WTC11 (cell line): Measurements from ENCODE around the gene TPRKB. TPM values are rescaled to one million over a fixed set of nuclear protein-coding genes. Genes with fewer than 3 reads are reported as not detected.

Experiments
- AR ChIP-seq: fragments of 250-450 bp; sonication (Bioruptor Pico); IDR thresholded peaks from 2 replicates; pipeline ENCODE4 v1.9.0; 2021; ENCODE audit warnings: mild to moderate bottlenecking
- CREB1 ChIP-seq: sonication (generic); formaldehyde crosslinking; IDR thresholded peaks from 2 replicates; pipeline ENCODE4 v1.8.0; 2023; ENCODE audit warnings: mild to moderate bottlenecking, missing genetic modification reagents
- CREM ChIP-seq: sonication (generic); formaldehyde crosslinking; IDR thresholded peaks from 2 replicates; pipeline ENCODE4 v1.8.1; 2022; ENCODE audit warnings: mild to moderate bottlenecking, missing genetic modification reagents, moderate library complexity
- E2F5 ChIP-seq: sonication (generic); formaldehyde crosslinking; IDR thresholded peaks from 2 replicates; pipeline ENCODE4 v1.8.1; 2022; ENCODE audit warnings: mild to moderate bottlenecking, moderate library complexity, missing genetic modification reagents
- ELF4 ChIP-seq: sonication (generic); formaldehyde crosslinking; IDR thresholded peaks from 2 replicates; pipeline ENCODE4 v1.8.1; 2022; ENCODE audit warnings: low read depth, mild to moderate bottlenecking, moderate library complexity, missing genetic modification reagents
- GRHL2 ChIP-seq: fragments of 250-450 bp; sonication (Bioruptor Pico); IDR thresholded peaks from 2 replicates; pipeline ENCODE4 v1.8.0; 2022; ENCODE audit warnings: mild to moderate bottlenecking, moderate library complexity; ENCODE audit not compliant: insufficient replicate concordance, severe bottlenecking
- JUN ChIP-seq: sonication (generic); formaldehyde crosslinking; IDR thresholded peaks from 2 replicates; pipeline ENCODE4 v1.8.0; 2023; ENCODE audit warnings: mild to moderate bottlenecking, missing genetic modification reagents
- MLX ChIP-seq: sonication (generic); formaldehyde crosslinking; IDR thresholded peaks from 2 replicates; pipeline ENCODE4 v1.8.1; 2023; ENCODE audit warnings: mild to moderate bottlenecking, missing genetic modification reagents, moderate library complexity
- MXD4 ChIP-seq: fragments of 250-450 bp; sonication (Bioruptor Pico); IDR thresholded peaks from 2 replicates; pipeline ENCODE4 v1.8.0; 2021; ENCODE audit warnings: mild to moderate bottlenecking, moderate library complexity, borderline replicate concordance
- MYBL2 ChIP-seq: sonication (generic); formaldehyde crosslinking; IDR thresholded peaks from 2 replicates; pipeline ENCODE4 v1.8.1; 2023; ENCODE audit warnings: mild to moderate bottlenecking, moderate library complexity, missing genetic modification reagents
- NFYB ChIP-seq: sonication (generic); formaldehyde crosslinking; conservative IDR thresholded peaks from 2 replicates; pipeline ENCODE4 v1.8.0; 2022; ENCODE audit warnings: low read depth, missing genetic modification reagents
- NR2C2 ChIP-seq: sonication (generic); formaldehyde crosslinking; IDR thresholded peaks from 2 replicates; pipeline ENCODE4 v1.8.0; 2022; ENCODE audit warnings: mild to moderate bottlenecking, missing genetic modification reagents
- NR3C1 ChIP-seq: sonication (generic); formaldehyde crosslinking; conservative IDR thresholded peaks from 2 replicates; pipeline ENCODE4 v1.8.1; 2023; ENCODE audit warnings: low read depth, mild to moderate bottlenecking, missing genetic modification reagents
- ZNF121 ChIP-seq: sonication (generic); formaldehyde crosslinking; IDR thresholded peaks from 2 replicates; pipeline ENCODE4 v1.8.0; 2023; ENCODE audit warnings: missing genetic modification reagents
- total RNA-seq: library from RNA; stranded (reverse); gene quantifications from 3 replicates; pipeline ENCODE4 v1.2.3, GENCODE V29; 2021
- TF ChIP-seq, protein P1 (sequence below): fragments of 250-450 bp; sonication (Bioruptor Pico); IDR thresholded peaks from 2 replicates; pipeline ENCODE4 v1.9.0; 2021; ENCODE audit warnings: mild to moderate bottlenecking, borderline replicate concordance
- TF ChIP-seq, protein P2 (sequence below): sonication (generic); formaldehyde crosslinking; IDR thresholded peaks from 2 replicates; pipeline ENCODE4 v1.8.1; 2023; ENCODE audit warnings: mild to moderate bottlenecking, missing genetic modification reagents, borderline replicate concordance
- TF ChIP-seq, protein P3 (sequence below): sonication (generic); formaldehyde crosslinking; IDR thresholded peaks from 2 replicates; pipeline ENCODE4 v1.8.0; 2023; ENCODE audit warnings: mild to moderate bottlenecking, missing genetic modification reagents
- TF ChIP-seq, protein P4 (sequence below): sonication (generic); formaldehyde crosslinking; IDR thresholded peaks from 2 replicates; pipeline ENCODE4 v1.8.1; 2022; ENCODE audit warnings: low read depth, mild to moderate bottlenecking, moderate library complexity, missing genetic modification reagents, borderline replicate concordance

Gene TPRKB
- total RNA-seq, 1 experiment from 2014 or later: 30.6 TPM

GRCh38 chr2:73736855-73737779 lies at the start of gene TPRKB (continued):
- TF ChIP-seq, protein P1, sequence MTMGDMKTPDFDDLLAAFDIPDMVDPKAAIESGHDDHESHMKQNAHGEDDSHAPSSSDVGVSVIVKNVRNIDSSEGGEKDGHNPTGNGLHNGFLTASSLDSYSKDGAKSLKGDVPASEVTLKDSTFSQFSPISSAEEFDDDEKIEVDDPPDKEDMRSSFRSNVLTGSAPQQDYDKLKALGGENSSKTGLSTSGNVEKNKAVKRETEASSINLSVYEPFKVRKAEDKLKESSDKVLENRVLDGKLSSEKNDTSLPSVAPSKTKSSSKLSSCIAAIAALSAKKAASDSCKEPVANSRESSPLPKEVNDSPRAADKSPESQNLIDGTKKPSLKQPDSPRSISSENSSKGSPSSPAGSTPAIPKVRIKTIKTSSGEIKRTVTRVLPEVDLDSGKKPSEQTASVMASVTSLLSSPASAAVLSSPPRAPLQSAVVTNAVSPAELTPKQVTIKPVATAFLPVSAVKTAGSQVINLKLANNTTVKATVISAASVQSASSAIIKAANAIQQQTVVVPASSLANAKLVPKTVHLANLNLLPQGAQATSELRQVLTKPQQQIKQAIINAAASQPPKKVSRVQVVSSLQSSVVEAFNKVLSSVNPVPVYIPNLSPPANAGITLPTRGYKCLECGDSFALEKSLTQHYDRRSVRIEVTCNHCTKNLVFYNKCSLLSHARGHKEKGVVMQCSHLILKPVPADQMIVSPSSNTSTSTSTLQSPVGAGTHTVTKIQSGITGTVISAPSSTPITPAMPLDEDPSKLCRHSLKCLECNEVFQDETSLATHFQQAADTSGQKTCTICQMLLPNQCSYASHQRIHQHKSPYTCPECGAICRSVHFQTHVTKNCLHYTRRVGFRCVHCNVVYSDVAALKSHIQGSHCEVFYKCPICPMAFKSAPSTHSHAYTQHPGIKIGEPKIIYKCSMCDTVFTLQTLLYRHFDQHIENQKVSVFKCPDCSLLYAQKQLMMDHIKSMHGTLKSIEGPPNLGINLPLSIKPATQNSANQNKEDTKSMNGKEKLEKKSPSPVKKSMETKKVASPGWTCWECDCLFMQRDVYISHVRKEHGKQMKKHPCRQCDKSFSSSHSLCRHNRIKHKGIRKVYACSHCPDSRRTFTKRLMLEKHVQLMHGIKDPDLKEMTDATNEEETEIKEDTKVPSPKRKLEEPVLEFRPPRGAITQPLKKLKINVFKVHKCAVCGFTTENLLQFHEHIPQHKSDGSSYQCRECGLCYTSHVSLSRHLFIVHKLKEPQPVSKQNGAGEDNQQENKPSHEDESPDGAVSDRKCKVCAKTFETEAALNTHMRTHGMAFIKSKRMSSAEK: 0 out of 2 replicates have a peak, but pooled peaks have one; percentile 20
- TF ChIP-seq E2F5 (no peak), ZNF121 (CRISPR knock-in tag) (no peak), NR3C1 (no peak), JUN (no peak), GRHL2 (CRISPR knock-in tag) (no peak), CREB1 (CRISPR knock-in tag) (no peak), NR2C2 (CRISPR knock-in tag) (peak; percentile 82), ELF4 (no peak), NFYB (CRISPR knock-in tag) (peak; percentile 57; the same call in 1 of the 2 replicates), MYBL2 (CRISPR knock-in tag) (no peak), MLX (CRISPR knock-in tag) (no peak), CREM (peak; percentile 43; the same call in 1 of the 2 replicates), MXD4 (CRISPR knock-in tag) (no peak), AR (CRISPR knock-in tag) (peak; percentile 48; the same call in 1 of the 2 replicates)
- TF ChIP-seq, protein P2, sequence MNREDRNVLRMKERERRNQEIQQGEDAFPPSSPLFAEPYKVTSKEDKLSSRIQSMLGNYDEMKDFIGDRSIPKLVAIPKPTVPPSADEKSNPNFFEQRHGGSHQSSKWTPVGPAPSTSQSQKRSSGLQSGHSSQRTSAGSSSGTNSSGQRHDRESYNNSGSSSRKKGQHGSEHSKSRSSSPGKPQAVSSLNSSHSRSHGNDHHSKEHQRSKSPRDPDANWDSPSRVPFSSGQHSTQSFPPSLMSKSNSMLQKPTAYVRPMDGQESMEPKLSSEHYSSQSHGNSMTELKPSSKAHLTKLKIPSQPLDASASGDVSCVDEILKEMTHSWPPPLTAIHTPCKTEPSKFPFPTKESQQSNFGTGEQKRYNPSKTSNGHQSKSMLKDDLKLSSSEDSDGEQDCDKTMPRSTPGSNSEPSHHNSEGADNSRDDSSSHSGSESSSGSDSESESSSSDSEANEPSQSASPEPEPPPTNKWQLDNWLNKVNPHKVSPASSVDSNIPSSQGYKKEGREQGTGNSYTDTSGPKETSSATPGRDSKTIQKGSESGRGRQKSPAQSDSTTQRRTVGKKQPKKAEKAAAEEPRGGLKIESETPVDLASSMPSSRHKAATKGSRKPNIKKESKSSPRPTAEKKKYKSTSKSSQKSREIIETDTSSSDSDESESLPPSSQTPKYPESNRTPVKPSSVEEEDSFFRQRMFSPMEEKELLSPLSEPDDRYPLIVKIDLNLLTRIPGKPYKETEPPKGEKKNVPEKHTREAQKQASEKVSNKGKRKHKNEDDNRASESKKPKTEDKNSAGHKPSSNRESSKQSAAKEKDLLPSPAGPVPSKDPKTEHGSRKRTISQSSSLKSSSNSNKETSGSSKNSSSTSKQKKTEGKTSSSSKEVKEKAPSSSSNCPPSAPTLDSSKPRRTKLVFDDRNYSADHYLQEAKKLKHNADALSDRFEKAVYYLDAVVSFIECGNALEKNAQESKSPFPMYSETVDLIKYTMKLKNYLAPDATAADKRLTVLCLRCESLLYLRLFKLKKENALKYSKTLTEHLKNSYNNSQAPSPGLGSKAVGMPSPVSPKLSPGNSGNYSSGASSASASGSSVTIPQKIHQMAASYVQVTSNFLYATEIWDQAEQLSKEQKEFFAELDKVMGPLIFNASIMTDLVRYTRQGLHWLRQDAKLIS (CRISPR knock-in tag): 0 out of 2 replicates have a peak, but pooled peaks have one; percentile 21
- TF ChIP-seq, protein P3, sequence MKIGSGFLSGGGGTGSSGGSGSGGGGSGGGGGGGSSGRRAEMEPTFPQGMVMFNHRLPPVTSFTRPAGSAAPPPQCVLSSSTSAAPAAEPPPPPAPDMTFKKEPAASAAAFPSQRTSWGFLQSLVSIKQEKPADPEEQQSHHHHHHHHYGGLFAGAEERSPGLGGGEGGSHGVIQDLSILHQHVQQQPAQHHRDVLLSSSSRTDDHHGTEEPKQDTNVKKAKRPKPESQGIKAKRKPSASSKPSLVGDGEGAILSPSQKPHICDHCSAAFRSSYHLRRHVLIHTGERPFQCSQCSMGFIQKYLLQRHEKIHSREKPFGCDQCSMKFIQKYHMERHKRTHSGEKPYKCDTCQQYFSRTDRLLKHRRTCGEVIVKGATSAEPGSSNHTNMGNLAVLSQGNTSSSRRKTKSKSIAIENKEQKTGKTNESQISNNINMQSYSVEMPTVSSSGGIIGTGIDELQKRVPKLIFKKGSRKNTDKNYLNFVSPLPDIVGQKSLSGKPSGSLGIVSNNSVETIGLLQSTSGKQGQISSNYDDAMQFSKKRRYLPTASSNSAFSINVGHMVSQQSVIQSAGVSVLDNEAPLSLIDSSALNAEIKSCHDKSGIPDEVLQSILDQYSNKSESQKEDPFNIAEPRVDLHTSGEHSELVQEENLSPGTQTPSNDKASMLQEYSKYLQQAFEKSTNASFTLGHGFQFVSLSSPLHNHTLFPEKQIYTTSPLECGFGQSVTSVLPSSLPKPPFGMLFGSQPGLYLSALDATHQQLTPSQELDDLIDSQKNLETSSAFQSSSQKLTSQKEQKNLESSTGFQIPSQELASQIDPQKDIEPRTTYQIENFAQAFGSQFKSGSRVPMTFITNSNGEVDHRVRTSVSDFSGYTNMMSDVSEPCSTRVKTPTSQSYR (CRISPR knock-in tag): no peak
- TF ChIP-seq, protein P4, sequence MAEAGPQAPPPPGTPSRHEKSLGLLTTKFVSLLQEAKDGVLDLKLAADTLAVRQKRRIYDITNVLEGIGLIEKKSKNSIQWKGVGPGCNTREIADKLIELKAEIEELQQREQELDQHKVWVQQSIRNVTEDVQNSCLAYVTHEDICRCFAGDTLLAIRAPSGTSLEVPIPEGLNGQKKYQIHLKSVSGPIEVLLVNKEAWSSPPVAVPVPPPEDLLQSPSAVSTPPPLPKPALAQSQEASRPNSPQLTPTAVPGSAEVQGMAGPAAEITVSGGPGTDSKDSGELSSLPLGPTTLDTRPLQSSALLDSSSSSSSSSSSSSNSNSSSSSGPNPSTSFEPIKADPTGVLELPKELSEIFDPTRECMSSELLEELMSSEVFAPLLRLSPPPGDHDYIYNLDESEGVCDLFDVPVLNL: no peak
